Adrenal gland (tissue), 12 donors: ENCODE measurements around the gene MYO18A. TPM values are rescaled to one million over a fixed set of nuclear protein-coding genes. Genes with fewer than 3 reads are reported as not detected.
"Not testable (repeated sequence)": the region's sequence is repeated elsewhere in the genome, so short reads cannot be mapped to it uniquely, and the experiment has no call there.

Source experiments
- DNase-seq, 7 donors: peaks; one replicate each; pipeline ENCODE4 v3.0.0-alpha.2; 2019 to 2020
- H3K27ac ChIP-seq, 5 donors: fragments of 200-600 bp; sonication (generic) in 4 of 5; 1 replicate in 3 of 5; 2 replicates in 2 of 5; pipeline versions ENCODE4 v1.5.1 to v1.8.0; 2016 to 2020; ENCODE audit warnings: mild to moderate bottlenecking in 1 of 5
- H3K27me3 ChIP-seq: fragments of 200-600 bp; 2 replicates; pipeline ENCODE4 v1.8.0; 2021
- H3K36me3 ChIP-seq, 2 donors: fragments of 200-600 bp; replicated peaks in 1 of 2; 1 replicate in 1 of 2; 2 replicates in 1 of 2; pipeline versions ENCODE4 v1.5.1 to v1.8.0; 2018 to 2022
- H3K4me1 ChIP-seq, 2 donors: fragments of 200-600 bp; replicated peaks in 1 of 2; 1 replicate in 1 of 2; 2 replicates in 1 of 2; pipeline versions ENCODE4 v1.5.1 to v1.8.0; 2018 to 2021
- H3K4me3 ChIP-seq, 4 donors: fragments of 200-600 bp; sonication (generic) in 3 of 4; one replicate each; pipeline ENCODE4 v1.5.1; 2016 to 2018
- H3K9me3 ChIP-seq, 3 donors: fragments of 200-600 bp; sonication (generic) in 1 of 3; replicated peaks in 1 of 3; 1 replicate in 2 of 3; 2 replicates in 1 of 3; pipeline versions ENCODE4 v1.5.1 to v1.8.0; 2016 to 2021
- POLR2A ChIP-seq, 2 donors: fragments of 450-650 bp; IDR thresholded peaks; one replicate each; pipeline ENCODE4 v1.6.1; 2017; ENCODE audit warnings: antibody characterized with exemption in 2 of 2, mild to moderate bottlenecking in 2 of 2, moderate library complexity in 1 of 2
- WGBS, 4 donors: extraction: QIAGEN DNeasy Blood & Tissue Kit in 2 of 4; methylation state at CpG; one replicate each; pipeline versions ENCODE4 v1.1.5 to v1.1.7; 2013 to 2017; 5-methylcytosine and 5-hydroxymethylcytosine counted together
- intact Hi-C, 2 donors: fragments of 100-400 bp; cut with DNase I; formaldehyde crosslinking; loops; one replicate each; pipeline versions ENCODE4 v1.14.1 to v1.15.0; 2022 to 2023
- polyA plus RNA-seq, 3 donors: library from polyadenylated mRNA; stranded (reverse); fragments of 200-250 nt in 2 of 3; fragments of 350-450 nt in 1 of 3; fragmentation: Illumina TruSeq in 1 of 3; extraction: RNeasy Lipid Tissue Mini Kit (QIAGEN cat#74804) in 1 of 3; gene quantifications; one replicate each; pipeline ENCODE4 v1.2.3, GENCODE V29; 2013 to 2014
- total RNA-seq, 9 donors: library from RNA; depleted of rRNA in 4 of 9; stranded (reverse); fragments of >200 nt in 4 of 9; fragments of 120-200 nt in 1 of 9; fragmentation: NEBNext Ultra II Directional in 1 of 9; extraction: Animal tissue kit (Norgen Biotek cat#: 25700) in 1 of 9; gene quantifications; one replicate each; pipeline versions ENCODE4 v1.1.0 to v1.2.4, GENCODE V29; 2013 to 2023
- TF ChIP-seq, protein P1 (sequence below), 6 experiments: fragments of 450-650 bp in 4 of 6; fragments of 200-600 bp in 2 of 6; sonication (generic) in 1 of 6; IDR thresholded peaks; 1 replicate in 5 of 6; 2 replicates in 1 of 6; pipeline versions ENCODE4 v1.5.1 to v1.8.0; 2016 to 2021; ENCODE audit warnings: antibody characterized with exemption in 6 of 6, mild to moderate bottlenecking in 2 of 6, moderate library complexity in 1 of 6
- donor health status: healthy with polysubstance abuse.
- donor health status: Bipolar disorder and iron deficiency.
- donor health status: DM: yes; HTN: yes; CAD: no.
- donor health status: DM: no; HTN: no; CAD: no.
- donor health status: DM: no; HTN: no; CAD: no.
- donor health status: DM: yes; HTN: yes; CAD: no.

MYO18A gene
- total and polyA plus RNA-seq, 12 donors: 19.6 to 95.6 (median 40.7) TPM

DNA sequence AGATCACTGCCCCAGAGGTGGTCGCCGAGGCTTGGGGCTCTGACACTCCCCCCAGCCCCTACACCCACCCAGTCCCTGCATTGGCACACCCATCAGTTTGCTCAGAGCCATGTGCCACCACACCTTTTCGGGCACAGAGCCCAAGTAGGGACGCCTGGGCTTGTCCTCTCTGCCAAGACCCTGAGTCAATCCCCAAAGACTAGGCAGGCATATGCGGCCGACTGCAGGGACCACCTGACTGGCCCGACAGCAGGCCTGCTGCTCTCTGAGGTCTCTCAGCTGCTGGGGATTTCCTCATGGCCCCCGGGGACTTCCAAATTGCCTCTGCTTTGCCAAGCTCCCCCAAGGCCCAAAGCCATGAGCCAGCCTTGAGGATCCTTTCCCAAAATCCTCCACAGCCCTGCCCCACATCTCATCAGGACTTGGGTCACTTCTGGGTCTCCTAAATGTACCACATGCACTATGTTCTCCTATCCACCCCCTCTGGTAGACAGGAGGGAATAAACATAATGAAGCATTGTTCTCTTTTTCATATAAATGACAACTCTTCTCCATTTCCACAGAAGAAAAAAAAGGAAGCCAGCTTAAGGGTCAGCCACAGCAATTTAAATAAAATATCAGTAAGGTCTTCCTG, 30.6 kb downstream of the MYO18A start:
- Histone ChIP-seq H3K4me1 (peaks cover 14 to 62% of the 10 kb centered on the region in 2 donors), H3K27me3 (no peaks in the 10 kb centered on the region), H3K36me3 (no peaks in the 10 kb centered on the region), H3K4me3 (peak overlapping the region in 1 of 4 donors; percentile 55), H3K27ac (peak overlapping the region in 4 of 5 donors; percentile 25 to 79 (median 70)), H3K9me3 (no peaks in the 10 kb centered on the region)
- 27 to 35% (median 33%) methylated on average over 5 to 8 of the region's 8 CpGs for WGBS, 4 donors
- TF ChIP-seq, protein P1, sequence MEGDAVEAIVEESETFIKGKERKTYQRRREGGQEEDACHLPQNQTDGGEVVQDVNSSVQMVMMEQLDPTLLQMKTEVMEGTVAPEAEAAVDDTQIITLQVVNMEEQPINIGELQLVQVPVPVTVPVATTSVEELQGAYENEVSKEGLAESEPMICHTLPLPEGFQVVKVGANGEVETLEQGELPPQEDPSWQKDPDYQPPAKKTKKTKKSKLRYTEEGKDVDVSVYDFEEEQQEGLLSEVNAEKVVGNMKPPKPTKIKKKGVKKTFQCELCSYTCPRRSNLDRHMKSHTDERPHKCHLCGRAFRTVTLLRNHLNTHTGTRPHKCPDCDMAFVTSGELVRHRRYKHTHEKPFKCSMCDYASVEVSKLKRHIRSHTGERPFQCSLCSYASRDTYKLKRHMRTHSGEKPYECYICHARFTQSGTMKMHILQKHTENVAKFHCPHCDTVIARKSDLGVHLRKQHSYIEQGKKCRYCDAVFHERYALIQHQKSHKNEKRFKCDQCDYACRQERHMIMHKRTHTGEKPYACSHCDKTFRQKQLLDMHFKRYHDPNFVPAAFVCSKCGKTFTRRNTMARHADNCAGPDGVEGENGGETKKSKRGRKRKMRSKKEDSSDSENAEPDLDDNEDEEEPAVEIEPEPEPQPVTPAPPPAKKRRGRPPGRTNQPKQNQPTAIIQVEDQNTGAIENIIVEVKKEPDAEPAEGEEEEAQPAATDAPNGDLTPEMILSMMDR (IDR thresholded peaks at IDR 0.05): no peak
- TF ChIP-seq POLR2A (IDR thresholded peaks at IDR 0.05): no peak
- intact Hi-C loops: loop anchor here (5.0 to 10.0 kb wide), 4 partner anchors 33 to 143 kb away; partner anchors contain the start of genes MYO18A (in 1 of the 2) and NUFIP2 (in 1 of the 2)
- peak in 4 of 7 donors; percentile 50 to 68 (median 58) for DNase-seq

DNA sequence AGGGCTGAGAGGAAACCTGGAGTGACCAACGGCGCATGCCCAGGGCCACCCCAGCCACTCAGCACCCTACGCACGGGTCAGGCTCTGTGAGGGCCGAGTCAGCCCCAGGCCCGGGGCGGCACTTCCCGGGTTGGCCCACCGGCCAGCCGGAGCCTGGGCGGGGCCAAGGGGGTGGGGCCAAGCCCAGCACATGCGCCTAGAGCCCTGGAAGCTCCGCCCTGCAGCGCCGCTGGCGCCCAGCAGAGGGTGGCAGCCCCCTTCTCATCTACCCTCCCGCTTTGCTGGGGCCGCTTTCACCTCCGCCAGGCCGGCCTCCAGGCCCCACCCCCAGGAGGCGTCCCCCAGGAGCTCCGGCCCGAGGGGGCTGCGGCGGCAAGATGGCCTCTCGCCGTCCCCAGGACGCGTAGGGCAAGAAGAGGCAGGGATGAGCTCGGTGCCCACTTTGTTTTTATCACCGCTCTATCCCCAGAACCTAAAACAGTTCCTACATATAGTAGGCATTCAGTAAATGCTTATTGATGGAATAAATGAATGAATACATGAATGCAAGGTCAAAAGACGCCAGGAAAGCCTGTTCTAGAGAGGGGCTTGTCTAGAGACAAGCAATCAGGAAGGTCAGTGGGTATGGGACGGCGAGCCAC, 31.3 kb downstream of the MYO18A start:
- Histone ChIP-seq H3K27me3 (no peaks in the 10 kb centered on the region), H3K4me3 (peak overlapping the region in 2 of 4 donors; percentile 29 to 55), H3K4me1 (peaks cover 11 to 62% of the 10 kb centered on the region in 2 donors), H3K9me3 (no peaks in the 10 kb centered on the region), H3K36me3 (no peaks in the 10 kb centered on the region), H3K27ac (peak overlapping the region in 4 of 5 donors; percentile 25 to 79 (median 70))
- peak in 1 of 2 donors; percentile 54 for TF ChIP-seq POLR2A (IDR thresholded peaks at IDR 0.05)
- TF ChIP-seq, protein P1 (IDR thresholded peaks at IDR 0.05): peak; percentile 87 to 98 (median 94)
- intact Hi-C loops: loop anchor here (5.0 to 10.0 kb wide), 2 partner anchors 33 to 136 kb away; partner anchors contain the start of gene MYO18A (in 1 of the 2)
- peak; percentile 93 to 97 (median 96) for DNase-seq
- WGBS, 4 donors: 5 to 11% (median 6%) methylated on average over 12 to 34 of the region's 34 CpGs

DNA sequence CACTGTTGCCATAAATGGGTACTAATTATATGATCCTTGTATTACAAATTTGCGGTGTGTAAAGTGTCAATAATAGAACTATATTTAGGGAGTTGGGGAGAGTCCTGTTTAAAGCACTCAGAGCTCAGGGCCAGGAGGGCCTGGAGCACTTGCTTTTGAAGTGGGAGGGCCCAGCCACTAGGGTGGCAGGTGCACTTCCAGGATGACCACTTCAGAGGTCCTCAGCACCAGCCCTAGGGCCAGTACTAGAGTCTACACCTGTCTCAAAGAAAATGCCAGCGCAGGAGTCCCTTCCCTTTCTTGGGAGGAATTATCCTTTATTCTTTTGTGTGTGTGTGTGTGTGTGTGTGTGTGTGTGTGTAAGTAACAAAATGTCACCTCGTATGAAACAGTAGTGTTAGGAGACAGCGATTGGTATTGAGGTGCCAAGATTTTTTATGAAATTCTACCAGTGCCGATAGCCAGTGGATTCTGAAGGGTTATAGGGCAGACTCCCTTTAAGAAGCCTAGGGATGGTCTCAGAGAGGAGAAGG, 31.9 kb downstream of the MYO18A start:
- Histone ChIP-seq H3K9me3 (no peaks in the 10 kb centered on the region), H3K36me3 (no peaks in the 10 kb centered on the region), H3K4me3 (peak overlapping the region in 2 of 4 donors; percentile 29 to 55), H3K27me3 (no peaks in the 10 kb centered on the region), H3K4me1 (peaks cover 11 to 60% of the 10 kb centered on the region in 2 donors), H3K27ac (peak overlapping the region in 3 of 5 donors; percentile 70 to 79 (median 70))
- intact Hi-C loops: loop anchor here (5.0 to 10.0 kb wide), 2 partner anchors 34 to 136 kb away; partner anchors contain the start of gene MYO18A (in 1 of the 2)
- WGBS, 4 donors: 35 to 42% (median 38%) methylated on average over 5 of the region's 5 CpGs
- no peak for TF ChIP-seq POLR2A (IDR thresholded peaks at IDR 0.05)
- TF ChIP-seq, protein P1 (IDR thresholded peaks at IDR 0.05): no peak
- DNase-seq: no peak

DNA sequence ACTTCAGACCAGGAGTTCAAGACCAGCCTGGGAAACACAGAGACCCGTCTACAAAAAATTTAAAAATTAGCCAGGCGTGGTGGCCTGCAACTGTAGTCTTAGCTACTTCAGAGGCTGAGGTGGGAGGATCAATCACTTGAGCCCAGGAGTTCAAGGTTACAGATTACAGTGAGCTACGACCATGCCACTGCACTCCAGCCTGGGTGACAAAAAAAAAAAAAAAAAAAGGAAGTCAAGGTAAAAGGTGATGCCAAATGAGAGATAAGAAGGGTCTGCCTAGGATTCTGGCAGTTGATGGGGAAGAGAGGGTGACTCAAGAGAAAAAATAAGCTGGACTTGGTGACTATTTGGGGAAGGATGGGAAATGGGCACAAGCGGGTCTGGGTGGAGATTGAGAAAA, 32.5 kb downstream of the MYO18A start:
- no peaks in the 10 kb centered on the region for H3K27me3 ChIP-seq
- DNase-seq: no peak
- TF ChIP-seq, protein P1 (IDR thresholded peaks at IDR 0.05): no peak
- no peak for TF ChIP-seq POLR2A (IDR thresholded peaks at IDR 0.05)
- H3K4me1 ChIP-seq: peaks cover 17 to 64% of the 10 kb centered on the region in 2 donors
- no peaks in the 10 kb centered on the region for H3K9me3 ChIP-seq
- peak overlapping the region in 3 of 5 donors; percentile 27 to 70 (median 50) for H3K27ac ChIP-seq
- 70 to 80% (median 71%) methylated on average over 4 of the region's 4 CpGs for WGBS, 4 donors
- intact Hi-C loops: loop anchor here (5.0 to 10.0 kb wide), 2 partner anchors 35 to 137 kb away; partner anchors contain the start of gene MYO18A (in 1 of the 2)
- H3K36me3 ChIP-seq: no peaks in the 10 kb centered on the region
- H3K4me3 ChIP-seq: no peak overlapping the region

DNA sequence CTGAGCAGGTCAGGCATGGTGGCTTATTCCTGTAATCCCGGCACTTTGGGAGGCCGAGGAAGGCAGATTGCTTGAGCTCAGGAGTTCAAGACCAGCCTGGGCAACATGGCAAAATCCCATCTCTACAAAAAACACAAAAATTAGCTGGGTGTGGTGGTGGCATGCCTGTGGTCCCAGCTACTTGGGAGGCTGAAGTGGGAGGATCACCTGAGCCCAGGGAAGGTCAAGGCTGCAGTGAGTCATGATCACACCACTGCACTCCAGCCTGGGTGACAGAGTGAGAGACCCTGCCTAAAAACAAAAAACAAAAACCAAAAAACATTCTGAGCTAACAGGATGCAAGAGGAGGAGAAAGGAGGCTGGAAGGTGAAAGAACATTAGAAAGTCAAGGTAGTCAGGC, 33.0 kb downstream of the MYO18A start:
- WGBS, 4 donors: 78 to 90% (median 84%) methylated on average over 1 to 2 of the region's 2 CpGs
- H3K4me3 ChIP-seq, DNase-seq, H3K9me3 ChIP-seq, H3K36me3 ChIP-seq, H3K27me3 ChIP-seq: not testable (repeated sequence)
- peaks cover 21 to 68% of the 10 kb centered on the region in 2 donors for H3K4me1 ChIP-seq
- intact Hi-C loops: loop anchor here (5.0 to 10.0 kb wide), 2 partner anchors 35 to 138 kb away; partner anchors contain the start of gene MYO18A (in 1 of the 2)
- H3K27ac ChIP-seq: peak overlapping the region in 3 of 5 donors; percentile 27 to 70 (median 50)
